H1 (cell line): ENCODE measurements around the gene FHOD1. TPM values are rescaled to one million over a fixed set of nuclear protein-coding genes. Genes with fewer than 3 reads are reported as not detected.

ENCODE experiments used
- CHD7 ChIP-seq: fragments of 300-600 bp; sonication (generic); IDR thresholded peaks from 2 replicates; pipeline ENCODE4 v1.7.1; 2012; ENCODE audit warnings: low read length, moderate library complexity, mild to moderate bottlenecking, inconsistent platforms; ENCODE audit not compliant: insufficient replicate concordance
- polyA plus RNA-seq, 7 experiments: library from polyadenylated mRNA; depleted of rRNA in 3 of 7; stranded (reverse) in 5 of 7; unstranded in 2 of 7; fragments of >200 nt in 5 of 7; fragments of 200-250 nt in 2 of 7; gene quantifications; 1 replicate in 5 of 7; 2 replicates in 1 of 7; 4 replicates in 1 of 7; pipeline versions ENCODE4 v1.2.1 to v1.2.3, GENCODE V29; 2011 to 2013; ENCODE audit warnings: missing spikeins in 2 of 7, mixed read lengths in 2 of 7
- total RNA-seq: library from RNA; stranded (reverse); fragmentation: NEBNext Ultra II Directional; extraction: Animal tissue kit (Norgen Biotek cat#: 25700); gene quantifications from 2 replicates; pipeline ENCODE4 v1.2.1, GENCODE V29; 2021

The FHOD1 gene
- total and polyA plus RNA-seq, 2 of the 8 experiments (the other 6 are each of a cell fraction or from before 2014, with no cell fraction given) = 31.3 to 60.7 TPM

DNA sequence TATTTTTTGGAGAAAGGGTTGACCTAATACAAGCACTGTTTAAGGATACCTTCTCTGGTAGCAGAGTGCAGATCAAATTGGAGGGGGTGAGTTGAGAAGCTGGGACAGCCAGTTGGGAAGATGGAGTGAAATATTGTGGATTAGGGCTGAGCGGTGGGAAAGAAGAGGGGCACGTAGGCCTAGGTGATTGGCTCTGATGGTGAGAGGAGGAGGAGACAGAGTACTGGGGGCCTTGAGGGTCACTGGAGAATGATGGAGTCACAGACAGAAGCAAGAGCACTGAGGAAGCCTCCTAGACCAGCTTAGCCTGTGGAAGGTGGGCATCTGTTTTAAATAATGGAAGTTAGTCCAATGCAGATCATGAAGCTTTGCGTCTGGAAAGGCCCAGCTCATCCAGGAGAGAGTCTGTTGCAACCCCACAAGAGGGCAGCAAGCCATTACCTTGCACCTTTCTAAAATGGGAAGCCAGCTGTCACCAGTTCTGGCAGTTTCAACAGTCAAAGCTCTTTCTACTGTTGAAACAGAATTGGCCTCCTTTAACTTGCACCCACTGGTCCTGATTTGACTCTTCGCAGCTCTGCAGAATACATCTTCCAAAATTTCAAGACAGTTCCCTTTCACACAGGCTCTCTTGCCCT is 13.3 kb upstream of the FHOD1 start (continued):
- TF ChIP-seq CHD7 = no peak
